Ammon's horn (tissue), 1 donor: Measurements from ENCODE around the gene GAREM2.

Experiments used
- DNase-seq: peaks from one replicate; pipeline ENCODE4 v3.0.0-alpha.2; 2016; ENCODE audit warnings: low spot score

Gene GAREM2

GRCh38 chr2:26237868-26238267 lies 65.0 kb downstream of the GAREM2 start:
- DNase-seq: no peak

DNA sequence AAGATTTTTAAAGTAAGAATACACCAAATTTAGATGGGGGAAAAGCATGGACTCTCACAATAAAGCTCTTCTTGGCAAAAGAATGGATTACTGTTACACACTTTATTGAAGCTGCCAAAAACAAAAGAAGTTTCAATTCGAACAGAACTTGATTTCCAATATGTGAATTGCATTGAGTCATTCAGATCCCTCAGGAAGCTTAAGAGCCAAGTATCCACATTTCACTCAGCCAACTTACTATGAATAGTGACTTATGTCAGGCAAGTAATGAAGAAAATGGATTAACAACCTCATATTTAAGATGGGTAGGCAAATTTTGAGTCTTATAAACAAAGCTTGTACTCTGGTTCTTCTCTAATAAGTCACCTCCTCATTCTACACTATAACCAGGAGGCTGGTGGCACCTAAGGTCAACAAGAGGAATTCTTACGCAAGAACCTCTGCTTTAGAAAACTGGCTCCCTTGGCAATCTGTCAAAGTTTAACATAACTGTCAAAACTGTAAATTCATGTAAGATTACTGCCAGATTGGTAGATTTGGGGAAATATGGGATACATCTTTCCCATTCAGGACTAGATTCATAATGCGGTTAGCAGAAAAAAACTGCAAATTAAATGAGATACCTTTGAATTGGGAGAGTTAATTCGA lies 65.5 kb downstream of the GAREM2 start:
- no peak for DNase-seq
